HUES48 (cell line): ENCODE results near the gene ZNF593.

Experiments used
- H3K27ac ChIP-seq: one replicate; pipeline ENCODE4 v1.7.0; 2013; ENCODE audit warnings: low read depth, low read length, inconsistent platforms
- H3K27me3 ChIP-seq: 2 replicates; pipeline ENCODE4 v1.6.1; 2013; ENCODE audit warnings: mild to moderate bottlenecking, low read length; ENCODE audit not compliant: control insufficient read depth, insufficient read depth
- H3K36me3 ChIP-seq: 2 replicates; pipeline ENCODE4 v1.6.1; 2013; ENCODE audit warnings: low read length; ENCODE audit not compliant: control insufficient read depth, insufficient read depth
- H3K4me1 ChIP-seq: 2 replicates; pipeline ENCODE4 v1.6.1; 2013; ENCODE audit warnings: mild to moderate bottlenecking, low read length; ENCODE audit not compliant: control insufficient read depth, insufficient read depth
- H3K4me3 ChIP-seq: 2 replicates; pipeline ENCODE4 v1.5.1; 2013; ENCODE audit warnings: mild to moderate bottlenecking, low read depth, low read length
- H3K9ac ChIP-seq: 2 replicates; pipeline ENCODE4 v1.6.1; 2013; ENCODE audit warnings: mild to moderate bottlenecking, low read depth, low read length, moderate library complexity
- H3K9me3 ChIP-seq: 2 replicates; pipeline ENCODE4 v1.6.1; 2013; ENCODE audit warnings: low read length; ENCODE audit not compliant: control insufficient read depth, insufficient read depth

The ZNF593 gene

GRCh38 chr1:26163684-26164035 lies 6.0 kb upstream of the ZNF593 start:
- H3K4me3 ChIP-seq: no peak overlapping the region; the same call in 1 of the 2 replicates
- H3K9ac ChIP-seq: no peak overlapping the region
- H3K27me3 ChIP-seq: peaks cover 60% of the 10 kb centered on the region
- no peak overlapping the region for H3K27ac ChIP-seq
- H3K36me3 ChIP-seq: no peaks in the 10 kb centered on the region
- peaks cover 27% of the 10 kb centered on the region for H3K4me1 ChIP-seq
- no peaks in the 10 kb centered on the region for H3K9me3 ChIP-seq

DNA sequence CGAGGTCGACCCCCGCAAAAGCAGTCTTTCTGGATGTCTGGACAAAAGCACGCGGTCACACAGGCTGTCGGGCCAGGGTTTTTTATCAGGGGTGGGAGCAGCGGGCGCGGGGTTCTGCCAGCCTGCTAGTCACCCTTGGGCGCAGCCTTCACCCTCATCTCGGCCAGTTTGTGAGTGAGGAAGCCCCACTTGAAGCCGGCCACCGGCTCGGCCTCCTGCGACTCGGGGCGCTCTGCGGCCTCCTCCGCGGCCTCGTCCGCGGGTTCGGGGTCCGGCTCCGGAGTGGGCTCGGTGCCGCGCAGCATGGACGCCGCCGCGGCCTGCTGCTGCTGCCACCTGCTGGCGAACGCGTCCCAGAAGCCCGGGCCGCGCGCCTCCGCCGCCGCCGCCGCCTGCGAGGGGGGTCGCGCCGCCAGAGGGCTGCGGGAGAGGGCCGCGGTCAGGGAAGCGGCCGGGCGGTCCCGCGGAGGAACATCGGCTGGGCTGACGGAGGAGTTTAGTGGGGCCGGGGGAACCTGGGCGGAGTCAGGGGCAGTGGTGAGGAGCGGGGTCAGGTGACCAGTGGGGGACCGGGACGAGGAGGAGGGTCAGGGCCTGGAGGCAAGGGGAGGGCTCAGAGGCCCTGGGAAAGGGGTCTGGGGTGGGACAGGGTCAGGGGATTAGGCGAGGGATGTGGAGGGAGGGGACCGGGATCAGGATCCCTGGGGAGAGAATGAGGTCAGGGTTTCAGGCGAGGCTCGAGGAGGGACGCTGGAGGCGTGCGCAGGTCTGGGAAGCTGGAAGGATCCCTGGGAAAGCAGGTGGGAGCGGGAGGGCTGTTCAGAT lies 5.5 kb upstream of the ZNF593 start:
- Histone ChIP-seq H3K27ac (peak overlapping the region; percentile 35), H3K9ac (no peak overlapping the region), H3K4me3 (peak overlapping the region; percentile 57)

GRCh38 chr1:26164861-26165842 lies 4.6 kb upstream of the ZNF593 start:
- peaks cover 25% of the 10 kb centered on the region for H3K4me1 ChIP-seq
- H3K27ac ChIP-seq: peak overlapping the region; percentile 35
- peak overlapping the region; percentile 57 for H3K4me3 ChIP-seq
- peaks cover 47% of the 10 kb centered on the region for H3K27me3 ChIP-seq
- H3K36me3 ChIP-seq: no peaks in the 10 kb centered on the region
- H3K9me3 ChIP-seq: no peaks in the 10 kb centered on the region
- no peak overlapping the region for H3K9ac ChIP-seq

More for the DNA sequence above, 5.5 kb upstream of the ZNF593 start:
- Histone ChIP-seq H3K4me1 (peaks cover 24% of the 10 kb centered on the region), H3K36me3 (no peaks in the 10 kb centered on the region), H3K27me3 (peaks cover 54% of the 10 kb centered on the region), H3K9me3 (no peaks in the 10 kb centered on the region)

DNA sequence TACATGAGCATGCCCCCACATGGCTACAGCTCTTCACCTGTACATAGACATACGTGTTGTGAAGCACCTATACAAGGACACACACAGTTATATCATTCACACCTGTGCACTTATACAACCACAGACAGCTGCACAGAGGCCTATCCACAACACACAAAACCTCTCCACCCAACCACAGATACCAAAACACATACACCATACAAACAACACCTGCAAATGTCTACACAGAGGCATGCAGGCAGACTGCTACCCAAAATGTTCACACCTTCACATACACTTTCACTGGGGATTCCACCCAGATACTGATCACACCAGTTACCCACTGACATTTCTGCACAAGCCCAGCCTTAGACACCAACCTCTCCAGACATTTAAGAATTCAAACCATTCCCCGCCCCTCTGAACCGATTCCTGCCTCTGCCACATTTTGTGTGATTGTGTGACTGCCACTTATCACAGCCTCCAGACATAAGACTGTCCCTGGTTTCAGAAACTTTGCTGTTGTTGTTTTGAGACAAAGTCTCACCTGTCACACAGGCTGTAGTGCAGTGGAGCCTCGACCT lies 2.9 kb upstream of the ZNF593 start:
- Histone ChIP-seq H3K4me1 (peaks cover 18% of the 10 kb centered on the region), H3K27ac (no peak overlapping the region), H3K27me3 (peaks cover 30% of the 10 kb centered on the region), H3K4me3 (no peak overlapping the region), H3K9me3 (no peaks in the 10 kb centered on the region), H3K36me3 (peaks cover 8% of the 10 kb centered on the region), H3K9ac (no peak overlapping the region)

DNA sequence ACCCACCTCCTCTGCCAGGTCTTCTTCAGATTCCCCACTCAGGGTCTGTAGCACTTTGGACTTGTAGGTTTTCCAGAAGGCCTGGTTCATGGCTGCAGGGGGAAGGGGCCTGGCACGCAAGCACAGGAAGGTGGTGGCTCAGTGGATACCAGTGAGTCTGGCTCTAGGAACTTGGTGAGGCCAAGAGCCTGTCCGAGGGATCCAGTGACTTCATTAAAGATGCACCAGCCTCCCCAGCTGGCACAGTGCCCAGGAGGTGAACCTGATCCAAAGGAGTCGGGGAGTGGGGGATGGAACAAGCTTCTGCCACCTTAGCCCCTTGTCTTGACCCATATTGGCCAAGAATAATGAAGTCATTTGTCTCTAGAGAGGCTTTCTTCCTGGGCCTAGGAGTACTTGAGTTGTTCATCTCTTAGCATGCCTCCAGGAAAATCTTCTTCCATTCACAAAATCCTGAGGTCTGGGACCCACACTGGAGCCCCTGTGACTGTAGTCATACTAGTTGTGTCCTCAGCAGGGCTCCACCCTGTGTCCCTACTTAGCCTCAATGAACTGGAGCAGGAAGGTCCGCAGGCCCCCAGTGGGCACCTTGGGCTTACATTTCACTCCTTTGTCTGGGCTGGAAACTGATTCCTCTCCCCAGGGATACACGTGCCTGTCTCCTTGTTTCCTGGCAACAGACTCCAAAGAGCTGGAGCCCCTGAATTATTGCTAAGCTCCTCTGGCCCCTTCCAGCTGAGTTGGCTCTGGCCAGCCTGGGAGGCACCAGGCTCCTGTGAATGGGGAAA lies 1.1 kb upstream of the ZNF593 start, which contains the start of gene C1orf232:
Gene C1orf232 (minus strand): TSS at position 554 of the 788 bp plus-strand sequence. CDS start 464 bp downstream, at position 90.
- Histone ChIP-seq H3K9me3 (no peaks in the 10 kb centered on the region), H3K4me3 (peak within 1 kb of the TSS; percentile 83), H3K36me3 (peaks cover 8% of the 10 kb centered on the region), H3K9ac (peak within 1 kb of the TSS; percentile 78), H3K27me3 (peaks cover 13% of the 10 kb centered on the region), H3K4me1 (peaks cover 18% of the 10 kb centered on the region), H3K27ac (peak within 1 kb of the TSS; percentile 72)

DNA sequence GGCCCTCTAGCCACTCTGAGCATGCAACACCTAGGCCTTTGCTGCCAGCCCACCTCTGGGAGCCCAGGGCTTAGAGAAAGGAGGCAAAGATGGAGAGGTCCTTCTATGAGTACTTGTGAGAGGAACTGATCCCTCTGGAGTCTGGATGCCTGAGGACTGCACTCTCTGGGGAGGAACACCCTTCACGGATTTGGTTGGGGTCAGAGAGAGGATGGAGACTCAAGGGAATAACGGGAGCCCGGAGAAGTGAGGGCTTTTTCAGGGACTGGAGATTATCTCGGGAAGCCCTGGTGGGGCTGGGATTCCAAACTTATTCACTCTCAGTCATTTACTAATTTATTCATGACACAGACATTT lies 532 bp upstream of the ZNF593 start:
- no peak overlapping the region for H3K9ac ChIP-seq

DNA sequence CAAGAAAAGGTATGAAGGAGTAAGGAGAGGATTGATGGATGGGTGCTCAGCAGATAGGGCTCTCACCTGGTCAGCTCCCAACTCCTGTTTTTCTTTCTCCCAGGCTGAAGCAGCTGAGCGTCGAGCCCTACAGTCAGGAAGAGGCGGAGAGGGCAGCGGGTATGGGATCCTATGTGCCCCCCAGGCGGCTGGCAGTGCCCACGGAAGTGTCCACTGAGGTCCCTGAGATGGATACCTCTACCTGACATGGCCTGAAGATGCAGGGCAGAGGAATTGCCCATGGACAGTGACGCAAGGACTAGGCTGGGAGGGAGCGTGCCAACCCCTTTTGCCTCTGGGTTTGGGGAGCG lies 739 bp downstream of the ZNF593 start:
- peaks cover 13% of the 10 kb centered on the region for H3K4me1 ChIP-seq
- peak overlapping the region; percentile 83 for H3K4me3 ChIP-seq
- 0 out of 2 replicates have a peak overlapping the region, but pooled peaks have one; percentile 78 for H3K9ac ChIP-seq
- peaks cover 8% of the 10 kb centered on the region for H3K36me3 ChIP-seq
- no peaks in the 10 kb centered on the region for H3K9me3 ChIP-seq
- H3K27me3 ChIP-seq: 0 out of 2 replicates have a peak, but pooled peaks cover 4% of the 10 kb centered on the region
- H3K27ac ChIP-seq: no peak overlapping the region

More for the DNA sequence above, 532 bp upstream of the ZNF593 start:
- no peaks in the 10 kb centered on the region for H3K9me3 ChIP-seq
- peaks cover 8% of the 10 kb centered on the region for H3K36me3 ChIP-seq
- H3K27me3 ChIP-seq: 0 out of 2 replicates have a peak, but pooled peaks cover 8% of the 10 kb centered on the region
- peak overlapping the region; percentile 83; the same call in 1 of the 2 replicates for H3K4me3 ChIP-seq
- H3K4me1 ChIP-seq: peaks cover 18% of the 10 kb centered on the region
- no peak overlapping the region for H3K27ac ChIP-seq

DNA sequence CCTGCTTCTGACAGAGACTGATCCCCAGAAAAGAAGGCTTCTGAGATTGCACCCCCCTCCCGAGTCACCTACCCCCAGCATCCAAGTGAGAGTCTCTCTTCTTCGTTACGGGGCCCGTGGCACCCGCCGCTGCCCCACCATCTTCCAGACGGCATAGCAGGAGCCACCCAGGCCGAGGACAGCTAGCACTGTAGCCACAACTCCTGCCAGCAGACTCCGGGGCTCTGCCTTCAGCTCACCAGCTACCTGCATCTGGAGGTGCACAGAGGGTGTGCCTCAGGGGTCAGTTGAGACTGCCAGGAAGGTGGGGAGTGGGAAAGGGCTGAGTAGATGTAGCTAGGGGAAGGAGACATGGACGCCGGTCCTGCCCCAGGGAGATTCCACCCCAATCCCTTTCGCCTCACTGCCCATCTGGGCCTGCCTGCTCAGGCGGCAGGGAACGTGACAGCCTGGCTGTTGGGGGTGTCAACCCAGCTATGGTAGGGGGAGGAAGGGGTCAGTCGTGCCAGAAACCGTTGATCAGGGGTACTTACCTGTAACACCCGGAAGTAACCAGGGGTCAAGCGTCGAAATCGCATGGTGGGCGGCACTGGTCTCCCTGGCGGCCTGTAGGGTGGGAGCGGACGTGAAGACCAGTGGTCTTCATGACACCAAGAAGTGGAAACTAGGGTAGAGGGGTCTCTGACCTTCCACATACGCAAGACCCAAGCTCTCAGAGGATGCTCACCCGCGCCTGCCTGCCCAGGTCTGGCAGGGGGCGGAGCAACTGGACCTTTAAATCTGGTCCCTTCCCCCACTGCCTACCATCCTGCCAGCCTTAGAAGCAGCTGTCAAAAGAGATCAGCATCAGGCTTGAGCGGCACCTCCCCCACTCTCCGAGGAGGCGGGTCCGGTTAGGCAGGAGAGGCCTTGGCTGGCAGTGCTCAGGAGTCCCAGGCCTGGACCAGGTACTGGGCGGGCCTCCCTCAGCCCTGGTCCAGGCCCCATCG lies 1.7 kb downstream of the ZNF593 start, which contains the start of gene ZNF593OS:
Gene ZNF593OS (minus strand): TSS at position 749 of the 989 bp plus-strand sequence. CDS start 171 bp downstream, at position 578.
- H3K36me3 ChIP-seq: peaks cover 8% of the 10 kb centered on the region
- H3K27me3 ChIP-seq: no peaks in the 10 kb centered on the region
- H3K4me3 ChIP-seq: peak within 1 kb of the TSS; percentile 83; the same call in 1 of the 2 replicates
- H3K27ac ChIP-seq: no peak within 1 kb of the TSS
- no peak within 1 kb of the TSS for H3K9ac ChIP-seq
- H3K4me1 ChIP-seq: peaks cover 9% of the 10 kb centered on the region
- no peaks in the 10 kb centered on the region for H3K9me3 ChIP-seq

GRCh38 chr1:26175346-26175745 lies 5.6 kb downstream of the ZNF593 start:
- no peaks in the 10 kb centered on the region for H3K9me3 ChIP-seq
- 0 out of 2 replicates have a peak, but pooled peaks cover 3% of the 10 kb centered on the region for H3K4me1 ChIP-seq
- no peaks in the 10 kb centered on the region for H3K27me3 ChIP-seq
- no peak overlapping the region for H3K27ac ChIP-seq
- H3K36me3 ChIP-seq: peaks cover 8% of the 10 kb centered on the region
- H3K4me3 ChIP-seq: no peak overlapping the region
- no peak overlapping the region for H3K9ac ChIP-seq
